SK-N-SH treated with all-trans-retinoic acid at 6 μM for 48 hours (cell line): ENCODE measurements around the gene PSEN2.

Source experiments
- CSDC2 ChIP-seq: fragments of 250-450 bp; sonication (Bioruptor Pico); IDR thresholded peaks from 2 replicates; pipeline ENCODE4 v1.5.0; 2020; ENCODE audit warnings: mild to moderate bottlenecking, moderate library complexity
- RARB ChIP-seq: fragments of 250-450 bp; sonication (Bioruptor Pico); IDR thresholded peaks from 2 replicates; pipeline ENCODE4 v1.8.0; 2021; ENCODE audit warnings: mild to moderate bottlenecking, moderate library complexity
- SNAI2 ChIP-seq: fragments of 250-450 bp; sonication (Bioruptor Pico); IDR thresholded peaks from 2 replicates; pipeline ENCODE4 v1.5.0; 2020; ENCODE audit warnings: mild to moderate bottlenecking, moderate library complexity
- TCF4 ChIP-seq: fragments of 250-450 bp; sonication (Bioruptor Pico); IDR thresholded peaks from 2 replicates; pipeline ENCODE4 v1.8.0; 2021; ENCODE audit warnings: mild to moderate bottlenecking, moderate library complexity, borderline replicate concordance
- ZC3H10 ChIP-seq: fragments of 250-450 bp; sonication (Bioruptor Pico); IDR thresholded peaks from 2 replicates; pipeline ENCODE4 v1.5.1; 2021; ENCODE audit warnings: mild to moderate bottlenecking, moderate library complexity
- ZFP3 ChIP-seq: fragments of 250-450 bp; sonication (Bioruptor Pico); IDR thresholded peaks from 2 replicates; pipeline ENCODE4 v1.5.0; 2020; ENCODE audit warnings: mild to moderate bottlenecking, moderate library complexity
- ZFP30 ChIP-seq: fragments of 450-650 bp; formaldehyde crosslinking; IDR thresholded peaks from 2 replicates; pipeline ENCODE4 v1.5.0; 2022; ENCODE audit warnings: mild to moderate bottlenecking, moderate library complexity
- ZNF565 ChIP-seq: fragments of 450-650 bp; formaldehyde crosslinking; conservative IDR thresholded peaks from 2 replicates; pipeline ENCODE4 v1.5.0; 2020; ENCODE audit warnings: low read depth, mild to moderate bottlenecking, moderate library complexity
- ZNF70 ChIP-seq: fragments of 450-650 bp; formaldehyde crosslinking; IDR thresholded peaks from 2 replicates; pipeline ENCODE4 v1.5.0; 2020; ENCODE audit warnings: mild to moderate bottlenecking, moderate library complexity
- ZNF8 ChIP-seq: fragments of 450-650 bp; formaldehyde crosslinking; IDR thresholded peaks from 2 replicates; pipeline ENCODE4 v1.5.0; 2020; ENCODE audit warnings: mild to moderate bottlenecking, moderate library complexity
- TF ChIP-seq, protein P1 (sequence below): fragments of 250-450 bp; sonication (Bioruptor Pico); IDR thresholded peaks from 2 replicates; pipeline ENCODE4 v1.5.1; 2020; ENCODE audit warnings: low read depth, mild to moderate bottlenecking, moderate library complexity
- TF ChIP-seq, protein P2 (sequence below): fragments of 250-450 bp; sonication (Bioruptor Pico); IDR thresholded peaks from 2 replicates; pipeline ENCODE4 v1.8.0; 2020; ENCODE audit warnings: mild to moderate bottlenecking, moderate library complexity, borderline replicate concordance
- TF ChIP-seq, protein P3 (sequence below): fragments of 250-450 bp; sonication (Bioruptor Pico); IDR thresholded peaks from 2 replicates; pipeline ENCODE4 v1.5.1; 2021; ENCODE audit warnings: mild to moderate bottlenecking, moderate library complexity
- TF ChIP-seq, protein P4 (sequence below): fragments of 250-450 bp; sonication (Bioruptor Pico); IDR thresholded peaks from 2 replicates; pipeline ENCODE4 v1.5.0; 2020; ENCODE audit warnings: mild to moderate bottlenecking, moderate library complexity

DNA sequence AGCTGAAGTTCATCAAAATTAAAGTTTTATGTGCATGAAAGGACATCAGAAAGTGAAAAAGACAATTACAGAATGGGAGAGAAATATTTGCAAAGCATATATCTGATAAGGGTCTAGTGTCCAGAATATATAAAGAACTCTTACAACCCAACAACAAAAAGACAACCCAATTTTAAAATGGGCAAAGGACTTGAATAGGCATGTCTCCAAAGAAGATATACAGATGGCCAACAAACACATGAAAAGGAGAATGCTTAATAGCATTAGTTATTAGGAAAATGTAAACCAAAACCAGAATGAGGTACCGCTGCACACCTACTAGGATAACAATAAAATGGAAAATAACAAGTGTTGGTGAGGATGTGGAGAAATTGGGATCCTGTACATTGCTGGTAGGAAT lies 1.7 kb upstream of the PSEN2 start:
- no peak for TF ChIP-seq ZNF565 (CRISPR knock-in tag)
- TF ChIP-seq, protein P1, sequence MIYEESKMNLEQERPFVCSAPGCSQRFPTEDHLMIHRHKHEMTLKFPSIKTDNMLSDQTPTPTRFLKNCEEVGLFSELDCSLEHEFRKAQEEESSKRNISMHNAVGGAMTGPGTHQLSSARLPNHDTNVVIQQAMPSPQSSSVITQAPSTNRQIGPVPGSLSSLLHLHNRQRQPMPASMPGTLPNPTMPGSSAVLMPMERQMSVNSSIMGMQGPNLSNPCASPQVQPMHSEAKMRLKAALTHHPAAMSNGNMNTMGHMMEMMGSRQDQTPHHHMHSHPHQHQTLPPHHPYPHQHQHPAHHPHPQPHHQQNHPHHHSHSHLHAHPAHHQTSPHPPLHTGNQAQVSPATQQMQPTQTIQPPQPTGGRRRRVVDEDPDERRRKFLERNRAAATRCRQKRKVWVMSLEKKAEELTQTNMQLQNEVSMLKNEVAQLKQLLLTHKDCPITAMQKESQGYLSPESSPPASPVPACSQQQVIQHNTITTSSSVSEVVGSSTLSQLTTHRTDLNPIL: no peak
- no peak for TF ChIP-seq ZFP3 (CRISPR knock-in tag)
- no peak for TF ChIP-seq RARB
- TF ChIP-seq CSDC2 (CRISPR knock-in tag): no peak
- TF ChIP-seq TCF4 (CRISPR knock-in tag): no peak
- TF ChIP-seq ZC3H10: no peak
- TF ChIP-seq ZFP30 (CRISPR knock-in tag): no peak
- no peak for TF ChIP-seq ZNF8 (CRISPR knock-in tag)
- TF ChIP-seq, protein P2, sequence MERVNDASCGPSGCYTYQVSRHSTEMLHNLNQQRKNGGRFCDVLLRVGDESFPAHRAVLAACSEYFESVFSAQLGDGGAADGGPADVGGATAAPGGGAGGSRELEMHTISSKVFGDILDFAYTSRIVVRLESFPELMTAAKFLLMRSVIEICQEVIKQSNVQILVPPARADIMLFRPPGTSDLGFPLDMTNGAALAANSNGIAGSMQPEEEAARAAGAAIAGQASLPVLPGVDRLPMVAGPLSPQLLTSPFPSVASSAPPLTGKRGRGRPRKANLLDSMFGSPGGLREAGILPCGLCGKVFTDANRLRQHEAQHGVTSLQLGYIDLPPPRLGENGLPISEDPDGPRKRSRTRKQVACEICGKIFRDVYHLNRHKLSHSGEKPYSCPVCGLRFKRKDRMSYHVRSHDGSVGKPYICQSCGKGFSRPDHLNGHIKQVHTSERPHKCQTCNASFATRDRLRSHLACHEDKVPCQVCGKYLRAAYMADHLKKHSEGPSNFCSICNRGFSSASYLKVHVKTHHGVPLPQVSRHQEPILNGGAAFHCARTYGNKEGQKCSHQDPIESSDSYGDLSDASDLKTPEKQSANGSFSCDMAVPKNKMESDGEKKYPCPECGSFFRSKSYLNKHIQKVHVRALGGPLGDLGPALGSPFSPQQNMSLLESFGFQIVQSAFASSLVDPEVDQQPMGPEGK (CRISPR knock-in tag): no peak
- no peak for TF ChIP-seq ZNF70 (CRISPR knock-in tag)
- TF ChIP-seq, protein P3, sequence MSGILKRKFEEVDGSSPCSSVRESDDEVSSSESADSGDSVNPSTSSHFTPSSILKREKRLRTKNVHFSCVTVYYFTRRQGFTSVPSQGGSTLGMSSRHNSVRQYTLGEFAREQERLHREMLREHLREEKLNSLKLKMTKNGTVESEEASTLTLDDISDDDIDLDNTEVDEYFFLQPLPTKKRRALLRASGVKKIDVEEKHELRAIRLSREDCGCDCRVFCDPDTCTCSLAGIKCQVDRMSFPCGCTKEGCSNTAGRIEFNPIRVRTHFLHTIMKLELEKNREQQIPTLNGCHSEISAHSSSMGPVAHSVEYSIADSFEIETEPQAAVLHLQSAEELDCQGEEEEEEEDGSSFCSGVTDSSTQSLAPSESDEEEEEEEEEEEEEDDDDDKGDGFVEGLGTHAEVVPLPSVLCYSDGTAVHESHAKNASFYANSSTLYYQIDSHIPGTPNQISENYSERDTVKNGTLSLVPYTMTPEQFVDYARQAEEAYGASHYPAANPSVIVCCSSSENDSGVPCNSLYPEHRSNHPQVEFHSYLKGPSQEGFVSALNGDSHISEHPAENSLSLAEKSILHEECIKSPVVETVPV (CRISPR knock-in tag): no peak
- no peak for TF ChIP-seq SNAI2 (CRISPR knock-in tag)
- TF ChIP-seq, protein P4, sequence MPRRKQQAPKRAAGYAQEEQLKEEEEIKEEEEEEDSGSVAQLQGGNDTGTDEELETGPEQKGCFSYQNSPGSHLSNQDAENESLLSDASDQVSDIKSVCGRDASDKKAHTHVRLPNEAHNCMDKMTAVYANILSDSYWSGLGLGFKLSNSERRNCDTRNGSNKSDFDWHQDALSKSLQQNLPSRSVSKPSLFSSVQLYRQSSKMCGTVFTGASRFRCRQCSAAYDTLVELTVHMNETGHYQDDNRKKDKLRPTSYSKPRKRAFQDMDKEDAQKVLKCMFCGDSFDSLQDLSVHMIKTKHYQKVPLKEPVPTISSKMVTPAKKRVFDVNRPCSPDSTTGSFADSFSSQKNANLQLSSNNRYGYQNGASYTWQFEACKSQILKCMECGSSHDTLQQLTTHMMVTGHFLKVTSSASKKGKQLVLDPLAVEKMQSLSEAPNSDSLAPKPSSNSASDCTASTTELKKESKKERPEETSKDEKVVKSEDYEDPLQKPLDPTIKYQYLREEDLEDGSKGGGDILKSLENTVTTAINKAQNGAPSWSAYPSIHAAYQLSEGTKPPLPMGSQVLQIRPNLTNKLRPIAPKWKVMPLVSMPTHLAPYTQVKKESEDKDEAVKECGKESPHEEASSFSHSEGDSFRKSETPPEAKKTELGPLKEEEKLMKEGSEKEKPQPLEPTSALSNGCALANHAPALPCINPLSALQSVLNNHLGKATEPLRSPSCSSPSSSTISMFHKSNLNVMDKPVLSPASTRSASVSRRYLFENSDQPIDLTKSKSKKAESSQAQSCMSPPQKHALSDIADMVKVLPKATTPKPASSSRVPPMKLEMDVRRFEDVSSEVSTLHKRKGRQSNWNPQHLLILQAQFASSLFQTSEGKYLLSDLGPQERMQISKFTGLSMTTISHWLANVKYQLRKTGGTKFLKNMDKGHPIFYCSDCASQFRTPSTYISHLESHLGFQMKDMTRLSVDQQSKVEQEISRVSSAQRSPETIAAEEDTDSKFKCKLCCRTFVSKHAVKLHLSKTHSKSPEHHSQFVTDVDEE (CRISPR knock-in tag): no peak
